Calu3 (cell line): Measurements from ENCODE around the gene NDST3. TPM values are rescaled to one million over a fixed set of nuclear protein-coding genes. Genes with fewer than 3 reads are reported as not detected.

Experiments used
- BruUV-seq: library from RNA; stranded (reverse); fragments of 400-500 nt; replicated peaks from 2 replicates; lab custom pipeline; 2021; lab: Mats Ljungman, UMichigan
- CTCF ChIA-PET: fragments of 300-600 bp; sonication (Branson Sonifier 250); formaldehyde crosslinking; loops from one replicate; lab custom pipeline; 2022; ENCODE audit warnings: antibody characterized with exemption; lab: Charles Lee
- DNase-seq: peaks from one replicate; pipeline ENCODE4 v3.0.0; 2022
- H3K27ac Mint-ChIP-seq: one replicate; pipeline ENCODE4 v1.8.0; 2022; ENCODE audit warnings: mixed read lengths; ENCODE audit not compliant: unreplicated experiment
- H3K27me3 Mint-ChIP-seq: one replicate; pipeline ENCODE4 v1.8.0; 2022; ENCODE audit warnings: mixed read lengths; ENCODE audit not compliant: unreplicated experiment
- H3K36me3 Mint-ChIP-seq: one replicate; pipeline ENCODE4 v1.8.0; 2022; ENCODE audit warnings: mild to moderate bottlenecking, moderate library complexity, mixed read lengths; ENCODE audit not compliant: insufficient read depth, unreplicated experiment
- H3K4me1 Mint-ChIP-seq: one replicate; pipeline ENCODE4 v1.8.0; 2022; ENCODE audit warnings: mild to moderate bottlenecking, low read depth, mixed read lengths; ENCODE audit not compliant: unreplicated experiment
- H3K4me3 Mint-ChIP-seq: one replicate; pipeline ENCODE4 v1.8.0; 2022; ENCODE audit warnings: mild to moderate bottlenecking, low read depth, moderate library complexity, mixed read lengths; ENCODE audit not compliant: unreplicated experiment
- H3K9me3 Mint-ChIP-seq: one replicate; pipeline ENCODE4 v1.8.0; 2022; ENCODE audit warnings: low read depth, mixed read lengths; ENCODE audit not compliant: unreplicated experiment
- CTCF ChIP-seq: fragments of 200-600 bp; IDR thresholded peaks from one replicate; pipeline ENCODE4 v1.8.0; 2022; ENCODE audit warnings: antibody characterized with exemption; ENCODE audit not compliant: unreplicated experiment
- intact Hi-C: fragments of 100-400 bp; cut with micrococcal nuclease; formaldehyde crosslinking; loops from one replicate; pipeline ENCODE4 v1.10.0; 2022; ENCODE audit not compliant: unreplicated experiment
- total RNA-seq: library from RNA; stranded (reverse); gene quantifications from 2 replicates; pipeline ENCODE4 v1.2.3, GENCODE V29; 2022

Gene NDST3
- total RNA-seq, 1 experiment from 2014 or later: 0.12 TPM

GRCh38 chr4:118120120-118120760 lies 86.0 kb downstream of the NDST3 start:
- no peak overlapping the region for H3K27ac Mint-ChIP-seq
- no peak for TF ChIP-seq CTCF
- no peaks in the 10 kb centered on the region for H3K4me1 Mint-ChIP-seq
- H3K36me3 Mint-ChIP-seq: no peaks in the 10 kb centered on the region
- H3K4me3 Mint-ChIP-seq: no peak overlapping the region
- intact Hi-C loops: no loop called here
- no peak for DNase-seq
- no TSS peak for BruUV-seq
- H3K27me3 Mint-ChIP-seq: no peaks in the 10 kb centered on the region
- no peaks in the 10 kb centered on the region for H3K9me3 Mint-ChIP-seq
- CTCF ChIA-PET: no interaction called here

DNA sequence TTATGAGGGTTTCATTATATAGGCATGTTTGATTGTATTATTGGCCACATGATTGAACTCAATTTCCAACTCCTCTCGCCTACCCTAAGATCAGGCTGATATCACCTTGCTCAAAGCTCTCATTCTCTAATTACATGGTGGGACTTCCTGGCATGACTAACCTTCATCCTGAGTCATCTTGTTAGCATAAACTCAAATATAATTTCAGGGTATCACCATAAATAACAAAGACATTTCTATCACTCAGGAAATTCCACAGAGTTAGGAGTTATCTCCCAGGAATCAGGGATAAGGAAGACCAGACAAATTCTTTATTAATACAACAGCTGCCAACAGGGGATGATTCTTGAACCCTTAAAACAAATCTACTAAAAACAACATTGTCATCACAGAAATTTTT lies 90.7 kb downstream of the NDST3 start:
- intact Hi-C loops: no loop called here
- CTCF ChIA-PET: no interaction called here
- BruUV-seq: no TSS peak
- no peaks in the 10 kb centered on the region for H3K27me3 Mint-ChIP-seq
- H3K9me3 Mint-ChIP-seq: peaks cover 3% of the 10 kb centered on the region
- H3K27ac Mint-ChIP-seq: no peak overlapping the region
- DNase-seq: no peak
- TF ChIP-seq CTCF: no peak
- H3K4me3 Mint-ChIP-seq: no peak overlapping the region
- H3K4me1 Mint-ChIP-seq: no peaks in the 10 kb centered on the region
- H3K36me3 Mint-ChIP-seq: no peaks in the 10 kb centered on the region

DNA sequence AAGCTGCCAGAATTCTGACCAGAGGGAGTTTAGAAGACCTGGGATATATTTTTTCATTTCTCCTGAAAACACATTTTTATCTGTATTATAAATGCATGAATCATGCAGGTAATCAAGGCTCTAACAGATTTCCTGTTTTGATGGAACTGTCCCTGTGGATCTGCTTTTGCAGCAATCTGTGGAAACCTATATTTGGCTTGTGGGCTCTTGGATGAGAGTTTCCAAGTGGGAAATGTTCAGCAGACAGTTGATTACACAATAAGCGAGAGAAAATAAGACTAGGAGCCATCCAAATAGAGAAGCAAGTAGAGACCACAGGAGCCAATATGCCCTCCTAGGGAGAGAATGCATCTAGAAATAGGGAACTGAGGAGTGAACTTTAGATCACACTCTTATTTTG lies 105.0 kb downstream of the NDST3 start:
- TF ChIP-seq CTCF: no peak
- Mint-ChIP-seq H3K9me3 (no peaks in the 10 kb centered on the region), H3K4me1 (no peaks in the 10 kb centered on the region), H3K4me3 (no peak overlapping the region), H3K27ac (no peak overlapping the region), H3K36me3 (no peaks in the 10 kb centered on the region), H3K27me3 (no peaks in the 10 kb centered on the region)
- intact Hi-C loops: no loop called here
- BruUV-seq: no TSS peak
- CTCF ChIA-PET: no interaction called here
- no peak for DNase-seq

GRCh38 chr4:118141240-118141639 lies 107.0 kb downstream of the NDST3 start:
- intact Hi-C loops: no loop called here
- BruUV-seq: no TSS peak
- no peaks in the 10 kb centered on the region for H3K9me3 Mint-ChIP-seq
- DNase-seq: no peak
- no peaks in the 10 kb centered on the region for H3K27me3 Mint-ChIP-seq
- CTCF ChIA-PET: no interaction called here
- TF ChIP-seq CTCF: no peak
- no peak overlapping the region for H3K4me3 Mint-ChIP-seq
- no peaks in the 10 kb centered on the region for H3K4me1 Mint-ChIP-seq
- no peaks in the 10 kb centered on the region for H3K36me3 Mint-ChIP-seq
- H3K27ac Mint-ChIP-seq: no peak overlapping the region
